K562 (cell line): ENCODE data around the gene N4BP2. TPM values are rescaled to one million over a fixed set of nuclear protein-coding genes. Genes with fewer than 3 reads are reported as not detected.
A peak's percentile ranks its signal among the peaks of the same experiment; 100 is the strongest.

Experiments
- DMBX1 ChIP-seq: fragments of 250-450 bp; sonication (Bioruptor Pico); IDR thresholded peaks from 2 replicates; pipeline ENCODE4 v1.8.0; 2022; ENCODE audit warnings: inconsistent platforms, mild to moderate bottlenecking, moderate library complexity, borderline replicate concordance
- ELF1 ChIP-seq: fragments of 200-800 bp; sonication (Bioruptor generic); IDR thresholded peaks from 2 replicates; pipeline ENCODE4 v1.6.1; 2016; ENCODE audit warnings: missing genetic modification characterization, missing compliant biosample characterization
- ESRRA ChIP-seq: fragments of 450-650 bp; IDR thresholded peaks from 2 replicates; pipeline ENCODE4 v1.6.1; 2014; ENCODE audit warnings: low read depth, mild to moderate bottlenecking, moderate library complexity, borderline replicate concordance
- KAT2B ChIP-seq: IDR thresholded peaks from one replicate; pipeline ENCODE4 v1.6.1; 2012; ENCODE audit warnings: low read depth, mild to moderate bottlenecking, control low read depth, inconsistent platforms, low read length, moderate library complexity
- KLF13 ChIP-seq: fragments of 450-650 bp; IDR thresholded peaks from 2 replicates; pipeline ENCODE4 v1.6.1; 2016; ENCODE audit warnings: missing genetic modification characterization, low read depth, mild to moderate bottlenecking, missing compliant biosample characterization, moderate library complexity, borderline replicate concordance
- KLF6 ChIP-seq: fragments of 250-450 bp; sonication (Bioruptor Pico); IDR thresholded peaks from 2 replicates; pipeline ENCODE4 v1.4.0; 2020; ENCODE audit warnings: mild to moderate bottlenecking, moderate library complexity, borderline replicate concordance
- MAFG ChIP-seq: fragments of 450-650 bp; conservative IDR thresholded peaks from 2 replicates; pipeline ENCODE4 v1.6.1; 2016; ENCODE audit warnings: missing genetic modification characterization, missing compliant biosample characterization
- MIER1 ChIP-seq: fragments of 450-650 bp; IDR thresholded peaks from 2 replicates; pipeline ENCODE4 v1.6.1; 2016; ENCODE audit warnings: antibody characterized with exemption, mild to moderate bottlenecking, low read depth
- NCOA6 ChIP-seq: fragments of 450-650 bp; IDR thresholded peaks from 2 replicates; pipeline ENCODE4 v1.6.1; 2017; ENCODE audit warnings: mild to moderate bottlenecking
- PKNOX1 ChIP-seq: fragments of 450-650 bp; IDR thresholded peaks from 2 replicates; pipeline ENCODE4 v1.6.1; 2016
- RAD51 ChIP-seq: fragments of 450-650 bp; IDR thresholded peaks from 2 replicates; pipeline ENCODE4 v1.7.1; 2016; ENCODE audit warnings: low read depth, mild to moderate bottlenecking, borderline replicate concordance
- RFX5 ChIP-seq: IDR thresholded peaks from 2 replicates; pipeline ENCODE4 v1.6.1; 2011; ENCODE audit warnings: low read depth, mild to moderate bottlenecking, improper control_type of control experiment, low read length
- TCF15 ChIP-seq: fragments of 250-450 bp; sonication (Bioruptor Pico); IDR thresholded peaks from 2 replicates; pipeline ENCODE4 v1.8.0; 2022; ENCODE audit warnings: moderate library complexity, mild to moderate bottlenecking, inconsistent platforms
- TFE3 ChIP-seq: fragments of 450-650 bp; formaldehyde crosslinking; IDR thresholded peaks from 2 replicates; pipeline ENCODE4 v1.4.0; 2020; ENCODE audit warnings: mild to moderate bottlenecking, mixed read lengths
- VEZF1 ChIP-seq: fragments of 200-800 bp; sonication (Bioruptor generic); IDR thresholded peaks from 2 replicates; pipeline ENCODE4 v1.6.1; 2017; ENCODE audit warnings: missing genetic modification characterization, missing compliant biosample characterization
- polyA plus RNA-seq, 8 experiments: library from polyadenylated mRNA; depleted of rRNA in 4 of 8; stranded (reverse) in 5 of 8; unstranded in 3 of 8; fragments of >200 nt; fragmentation: Nextera tagmentation in 2 of 8; fragmentation: Illumina TruSeq in 1 of 8; extraction: Ambion mirVana in 2 of 8; extraction: Trizol in 1 of 8; gene quantifications; 2 replicates each; pipeline versions ENCODE4 v1.2.1 to v1.2.3, GENCODE V29; 2011 to 2014; ENCODE audit warnings: inconsistent platforms in 1 of 8, missing spikeins in 1 of 8
- total RNA-seq, 7 experiments: library from RNA; depleted of rRNA in 6 of 7; stranded (reverse); fragments of >200 nt in 6 of 7; fragmentation: Illumina TruSeq in 2 of 7; extraction: Trizol in 2 of 7; gene quantifications; 2 replicates each; pipeline versions ENCODE4 v1.2.1 to v1.2.3, GENCODE V29; 2011 to 2021; ENCODE audit warnings: low replicate concordance in 1 of 7
- TF ChIP-seq, protein P1 (sequence below): fragments of 450-650 bp; conservative IDR thresholded peaks from 2 replicates; pipeline ENCODE4 v1.6.1; 2016; ENCODE audit warnings: missing genetic modification characterization, low read depth, mild to moderate bottlenecking, control low read depth, missing compliant biosample characterization

The N4BP2 gene
- total and polyA plus RNA-seq, 9 of the 15 experiments (the other 6 are each of a cell fraction or from before 2014, with no cell fraction given), result 2.7 to 12.6 (median 7.6) TPM

DNA sequence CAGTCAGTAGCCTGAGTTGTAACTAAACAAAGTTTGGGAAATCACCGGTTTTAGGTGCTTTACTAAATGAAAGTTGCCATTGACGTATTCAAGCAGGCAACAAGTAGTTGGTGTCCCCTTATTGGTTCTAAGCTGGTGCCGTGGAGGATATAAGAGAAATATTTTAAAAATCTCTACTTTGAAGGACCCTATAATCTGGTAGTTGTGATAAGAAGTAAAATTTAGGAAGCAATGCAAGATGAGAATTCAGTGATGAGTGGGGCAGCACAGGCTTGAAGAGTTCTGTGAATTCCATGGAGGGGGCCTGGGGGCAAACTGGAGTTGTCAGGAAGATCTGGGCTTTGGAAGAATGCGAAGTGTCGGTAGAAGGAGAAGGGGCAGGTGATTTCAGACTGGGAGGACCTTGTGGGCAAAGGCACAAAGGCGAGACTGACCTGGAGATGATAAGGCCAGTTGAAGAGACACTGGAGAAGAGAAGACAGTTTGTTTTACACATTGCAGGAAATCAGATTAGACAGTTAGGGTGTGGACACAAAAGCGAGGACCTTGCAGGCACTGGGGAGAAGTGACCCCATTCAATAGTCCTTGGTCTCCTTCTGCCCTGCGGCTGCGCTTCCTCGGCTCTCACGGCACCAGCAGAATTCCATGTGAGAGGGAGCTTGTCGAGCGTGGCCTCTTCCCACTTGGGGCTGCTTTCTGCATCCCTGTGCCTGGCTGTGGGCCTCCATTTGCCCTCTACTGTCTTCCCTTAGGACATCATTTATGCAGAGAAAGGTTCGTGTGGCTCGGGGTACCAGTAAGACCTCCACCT lies 141.4 kb downstream of the N4BP2 start (continued):
- peak; percentile 75; the same call in 1 of the 2 replicates for TF ChIP-seq DMBX1
- peak; percentile 59 for TF ChIP-seq PKNOX1
- peak; percentile 26; the same call in 1 of the 2 replicates for TF ChIP-seq VEZF1 (CRISPR knock-in tag)
- no peak for TF ChIP-seq KAT2B
- TF ChIP-seq ELF1 (tag), result no peak
- no peak; the same call in 1 of the 2 replicates for TF ChIP-seq RAD51
- no peak for TF ChIP-seq MAFG (tag)
- no peak for TF ChIP-seq NCOA6
- no peak for TF ChIP-seq RFX5
- TF ChIP-seq TFE3 (CRISPR knock-in tag), result no peak
- TF ChIP-seq, protein P1, sequence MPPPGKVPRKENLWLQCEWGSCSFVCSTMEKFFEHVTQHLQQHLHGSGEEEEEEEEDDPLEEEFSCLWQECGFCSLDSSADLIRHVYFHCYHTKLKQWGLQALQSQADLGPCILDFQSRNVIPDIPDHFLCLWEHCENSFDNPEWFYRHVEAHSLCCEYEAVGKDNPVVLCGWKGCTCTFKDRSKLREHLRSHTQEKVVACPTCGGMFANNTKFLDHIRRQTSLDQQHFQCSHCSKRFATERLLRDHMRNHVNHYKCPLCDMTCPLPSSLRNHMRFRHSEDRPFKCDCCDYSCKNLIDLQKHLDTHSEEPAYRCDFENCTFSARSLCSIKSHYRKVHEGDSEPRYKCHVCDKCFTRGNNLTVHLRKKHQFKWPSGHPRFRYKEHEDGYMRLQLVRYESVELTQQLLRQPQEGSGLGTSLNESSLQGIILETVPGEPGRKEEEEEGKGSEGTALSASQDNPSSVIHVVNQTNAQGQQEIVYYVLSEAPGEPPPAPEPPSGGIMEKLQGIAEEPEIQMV (tag), result no peak
- no peak for TF ChIP-seq KLF13
- peak; percentile 41 for TF ChIP-seq ESRRA
- TF ChIP-seq KLF6 (CRISPR knock-in tag), result peak; percentile 56; the same call in 1 of the 2 replicates
- no peak for TF ChIP-seq TCF15 (CRISPR knock-in tag)
- no peak for TF ChIP-seq MIER1
